ENCODE data around the gene MFNG.

- TF ChIP-seq CTCF (IDR thresholded peaks at IDR 0.05) (no peak), EZH2 (IDR thresholded peaks at IDR 0.05; ENCODE audit: borderline replicate concordance, insufficient read depth, low read depth, low read length, poor library complexity, severe bottlenecking) (no peak)
These were observed 43.6 kb downstream of the MFNG start for GRCh38 chr22:37442537-37442936.

Data from B cell (primary cell).